ENCODE data around the gene ATE1.
"Not testable (repeated sequence)": the region's sequence is repeated elsewhere in the genome, so short reads cannot be mapped to it uniquely, and the experiment has no call there.

ATE1 gene

GRCh38 chr10:121927841-121928527 lies at the start of gene ATE1:
TSS of gene ATE1 (minus strand) at chr10:121928031. CDS start at chr10:121927949, 82 bp downstream.
- in situ Hi-C loops (cut with MboI; ENCODE audit: low sequenced_read_pairs): no loop called here

- in situ Hi-C loops (cut with MboI; ENCODE audit: low sequenced_read_pairs): no loop called here
Measured at GRCh38 chr10:121976607-121977006, 48.8 kb upstream of the ATE1 start.

- in situ Hi-C loops (cut with MboI; ENCODE audit: low sequenced_read_pairs): no loop called here
Measured at GRCh38 chr10:121975295-121976086, 47.7 kb upstream of the ATE1 start.

GRCh38 chr10:121974535-121975294 lies 46.9 kb upstream of the ATE1 start, which contains the start of gene NSMCE4A:
TSS of gene NSMCE4A (minus strand) at chr10:121975217. CDS start at chr10:121975165, 52 bp downstream.
- in situ Hi-C loops (cut with MboI; ENCODE audit: low sequenced_read_pairs): no loop called here

- in situ Hi-C loops (cut with MboI; ENCODE audit: low sequenced_read_pairs): no loop called here
Measured at GRCh38 chr10:121974019-121974534, 46.2 kb upstream of the ATE1 start.

- in situ Hi-C loops (cut with MboI; ENCODE audit: low sequenced_read_pairs): not testable (repeated sequence)
Measured at GRCh38 chr10:121969086-121969485, 41.3 kb upstream of the ATE1 start.

- in situ Hi-C loops (cut with MboI; ENCODE audit: low sequenced_read_pairs): no loop called here
Measured at GRCh38 chr10:121965996-121966395, 38.2 kb upstream of the ATE1 start.

- in situ Hi-C loops (cut with MboI; ENCODE audit: low sequenced_read_pairs): no loop called here
Measured at GRCh38 chr10:121961456-121961855, 33.6 kb upstream of the ATE1 start.

GRCh38 chr10:121959671-121960070 lies 31.8 kb upstream of the ATE1 start:
- in situ Hi-C loops (cut with MboI; ENCODE audit: low sequenced_read_pairs): no loop called here

- in situ Hi-C loops (cut with MboI; ENCODE audit: low sequenced_read_pairs): no loop called here
Measured at GRCh38 chr10:121956111-121957061, 28.6 kb upstream of the ATE1 start.

- in situ Hi-C loops (cut with MboI; ENCODE audit: low sequenced_read_pairs): no loop called here
Measured at GRCh38 chr10:121952226-121952625, 24.4 kb upstream of the ATE1 start.

- in situ Hi-C loops (cut with MboI; ENCODE audit: low sequenced_read_pairs): no loop called here
Measured at GRCh38 chr10:121949451-121949850, 21.6 kb upstream of the ATE1 start.

GRCh38 chr10:121949049-121949448 lies 21.2 kb upstream of the ATE1 start:
- in situ Hi-C loops (cut with MboI; ENCODE audit: low sequenced_read_pairs): no loop called here

GRCh38 chr10:121947343-121948330 lies 19.8 kb upstream of the ATE1 start:
- in situ Hi-C loops (cut with MboI; ENCODE audit: low sequenced_read_pairs): no loop called here

GRCh38 chr10:121942749-121943416 lies 15.1 kb upstream of the ATE1 start:
- in situ Hi-C loops (cut with MboI; ENCODE audit: low sequenced_read_pairs): no loop called here

- in situ Hi-C loops (cut with MboI; ENCODE audit: low sequenced_read_pairs): no loop called here
Measured at GRCh38 chr10:121941532-121941931, 13.7 kb upstream of the ATE1 start.

- in situ Hi-C loops (cut with MboI; ENCODE audit: low sequenced_read_pairs): no loop called here
Measured at GRCh38 chr10:121936295-121936694, 8.5 kb upstream of the ATE1 start.

GRCh38 chr10:121935702-121936101 lies 7.9 kb upstream of the ATE1 start:
- in situ Hi-C loops (cut with MboI; ENCODE audit: low sequenced_read_pairs): no loop called here
